OCI-LY1 (cell line): ENCODE measurements around the gene XPO1.

Experiments used
- EZH2 ChIP-seq: fragments of 200-600 bp; sonication (generic), shearing (Covaris generic); IDR thresholded peaks from 2 replicates; pipeline ENCODE4 v1.8.0; 2017; ENCODE audit warnings: borderline replicate concordance, mixed run types, mild to moderate bottlenecking, antibody characterized with exemption, low read length, moderate library complexity, mixed read lengths
- TF ChIP-seq, protein P1 (sequence below): fragments of 200-600 bp; sonication (generic), shearing (Covaris generic); IDR thresholded peaks from 2 replicates; pipeline ENCODE4 v1.5.1; 2017; ENCODE audit warnings: mild to moderate bottlenecking, antibody characterized with exemption, low read length, moderate library complexity, mixed read lengths

DNA sequence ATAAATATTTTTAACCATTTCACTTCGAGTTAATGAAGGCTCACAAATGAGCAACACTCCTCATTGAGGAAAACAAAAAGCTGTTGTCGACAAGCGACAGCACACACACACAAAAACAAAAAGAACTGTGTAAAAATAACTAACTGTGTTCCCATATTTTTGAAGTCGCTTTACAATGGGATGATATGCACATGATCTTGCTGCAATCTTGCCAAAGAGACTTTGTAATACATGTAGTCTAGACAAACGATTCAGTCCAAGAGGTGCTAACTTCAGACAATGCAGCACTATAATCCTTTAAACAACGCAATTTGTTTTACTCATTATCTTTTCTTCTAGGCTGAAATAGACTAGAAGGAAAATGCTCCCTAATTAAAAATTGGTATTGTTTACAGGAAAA is 60.1 kb downstream of the XPO1 start:
- TF ChIP-seq, protein P1, sequence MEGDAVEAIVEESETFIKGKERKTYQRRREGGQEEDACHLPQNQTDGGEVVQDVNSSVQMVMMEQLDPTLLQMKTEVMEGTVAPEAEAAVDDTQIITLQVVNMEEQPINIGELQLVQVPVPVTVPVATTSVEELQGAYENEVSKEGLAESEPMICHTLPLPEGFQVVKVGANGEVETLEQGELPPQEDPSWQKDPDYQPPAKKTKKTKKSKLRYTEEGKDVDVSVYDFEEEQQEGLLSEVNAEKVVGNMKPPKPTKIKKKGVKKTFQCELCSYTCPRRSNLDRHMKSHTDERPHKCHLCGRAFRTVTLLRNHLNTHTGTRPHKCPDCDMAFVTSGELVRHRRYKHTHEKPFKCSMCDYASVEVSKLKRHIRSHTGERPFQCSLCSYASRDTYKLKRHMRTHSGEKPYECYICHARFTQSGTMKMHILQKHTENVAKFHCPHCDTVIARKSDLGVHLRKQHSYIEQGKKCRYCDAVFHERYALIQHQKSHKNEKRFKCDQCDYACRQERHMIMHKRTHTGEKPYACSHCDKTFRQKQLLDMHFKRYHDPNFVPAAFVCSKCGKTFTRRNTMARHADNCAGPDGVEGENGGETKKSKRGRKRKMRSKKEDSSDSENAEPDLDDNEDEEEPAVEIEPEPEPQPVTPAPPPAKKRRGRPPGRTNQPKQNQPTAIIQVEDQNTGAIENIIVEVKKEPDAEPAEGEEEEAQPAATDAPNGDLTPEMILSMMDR, result no peak
- TF ChIP-seq EZH2, result no peak
